Left colon (tissue), 2 donors: ENCODE results near the gene ARID3C. TPM values are rescaled to one million over a fixed set of nuclear protein-coding genes. Genes with fewer than 3 reads are reported as not detected.

Experiments used
- total RNA-seq, 2 donors: library from RNA; stranded (reverse); fragmentation: NEBNext Ultra II Directional; extraction: Animal tissue kit (Norgen Biotek cat#: 25700); gene quantifications; one replicate each; pipeline ENCODE4 v1.2.1, GENCODE V29; 2021
- donor health status: DM: no; HTN: no; CAD: no.
- donor health status: DM: yes; HTN: yes; CAD: no.

Gene ARID3C
- total RNA-seq, 2 donors from 2014 or later, result not detected

Other genes starting within 250 kb of the ARID3C start
- 1 to 10 TPM; 6.8 to 7.2 TPM for gene FAM219A, start 170.5 kb downstream of the ARID3C start, total RNA-seq
- gene DNAI1, start 170.3 kb downstream of the ARID3C start, total RNA-seq, result not detected
- gene ENHO, start 106.1 kb downstream of the ARID3C start, total RNA-seq, result 1 to 10 TPM in 1 of 2 donors, under 1 TPM in 1; 0.89 to 2.3 TPM
- gene CNTFR, start 39.3 kb downstream of the ARID3C start, total RNA-seq, result 10 to 100 TPM in 1 of 2 donors, 1 to 10 TPM in 1; 6.4 to 13.1 TPM
- 10 to 100 TPM; 36.4 to 40.7 TPM for gene RPP25L, start 17.0 kb downstream of the ARID3C start, total RNA-seq
- gene DCTN3, start 8.6 kb downstream of the ARID3C start, total RNA-seq, result 10 to 100 TPM; 53.7 to 59.4 TPM
- gene SIGMAR1, start 8.7 kb upstream of the ARID3C start, total RNA-seq, result 10 to 100 TPM; 47.7 to 58.4 TPM
- 10 to 100 TPM; 49.6 to 50.5 TPM for gene GALT, start 17.6 kb upstream of the ARID3C start, total RNA-seq
- gene IL11RA, start 23.1 kb upstream of the ARID3C start, total RNA-seq, result 10 to 100 TPM; 18.6 to 22.4 TPM
- gene CCL27, start 33.6 kb upstream of the ARID3C start, total RNA-seq, result not detected
- 1 to 10 TPM in 1 of 2 donors, not detected in 1; 2.6 TPM for gene CCL19, start 62.2 kb upstream of the ARID3C start, total RNA-seq
- gene CCL21, start 81.1 kb upstream of the ARID3C start, total RNA-seq, result 10 to 100 TPM; 27.0 to 27.5 TPM